ENCODE data around the gene PLEKHG2.

Gene PLEKHG2

DNA sequence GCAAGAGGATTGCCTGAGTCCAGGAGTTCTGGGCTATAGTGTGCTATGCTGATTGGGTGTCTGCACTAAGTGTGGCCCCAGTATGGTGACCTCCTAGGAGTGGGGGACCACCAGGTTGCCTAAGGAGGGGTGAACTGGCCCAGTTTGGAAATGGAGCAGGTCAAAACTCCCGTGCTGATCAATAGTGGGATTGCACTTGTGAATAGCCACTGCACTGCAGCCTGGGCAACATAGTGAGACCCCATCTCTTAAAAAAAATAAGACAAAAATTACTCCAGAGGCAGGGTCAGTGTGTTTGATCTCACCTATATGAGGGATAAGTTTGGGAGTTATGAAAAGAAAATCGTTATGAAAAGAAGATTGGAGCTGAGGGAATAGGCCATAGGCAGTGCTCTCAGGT, 43.3 kb upstream of the PLEKHG2 start:
- Histone ChIP-seq H3K36me3 (ENCODE audit: control insufficient read depth, insufficient read depth, low read length) (peaks cover 14% of the 10 kb centered on the region), H3K27me3 (replicated peaks; ENCODE audit: control insufficient read depth, insufficient read depth, low read length) (no peaks in the 10 kb centered on the region), H3K4me3 (replicated peaks; ENCODE audit: low read depth, low read length) (no peak overlapping the region)
- TF ChIP-seq, protein P1, sequence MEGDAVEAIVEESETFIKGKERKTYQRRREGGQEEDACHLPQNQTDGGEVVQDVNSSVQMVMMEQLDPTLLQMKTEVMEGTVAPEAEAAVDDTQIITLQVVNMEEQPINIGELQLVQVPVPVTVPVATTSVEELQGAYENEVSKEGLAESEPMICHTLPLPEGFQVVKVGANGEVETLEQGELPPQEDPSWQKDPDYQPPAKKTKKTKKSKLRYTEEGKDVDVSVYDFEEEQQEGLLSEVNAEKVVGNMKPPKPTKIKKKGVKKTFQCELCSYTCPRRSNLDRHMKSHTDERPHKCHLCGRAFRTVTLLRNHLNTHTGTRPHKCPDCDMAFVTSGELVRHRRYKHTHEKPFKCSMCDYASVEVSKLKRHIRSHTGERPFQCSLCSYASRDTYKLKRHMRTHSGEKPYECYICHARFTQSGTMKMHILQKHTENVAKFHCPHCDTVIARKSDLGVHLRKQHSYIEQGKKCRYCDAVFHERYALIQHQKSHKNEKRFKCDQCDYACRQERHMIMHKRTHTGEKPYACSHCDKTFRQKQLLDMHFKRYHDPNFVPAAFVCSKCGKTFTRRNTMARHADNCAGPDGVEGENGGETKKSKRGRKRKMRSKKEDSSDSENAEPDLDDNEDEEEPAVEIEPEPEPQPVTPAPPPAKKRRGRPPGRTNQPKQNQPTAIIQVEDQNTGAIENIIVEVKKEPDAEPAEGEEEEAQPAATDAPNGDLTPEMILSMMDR (IDR thresholded peaks at IDR 0.05; ENCODE audit: insufficient read depth, low read length, poor library complexity, severe bottlenecking): no peak
- DNase-seq (ENCODE audit: extremely low read depth, insufficient read length): no peak

DNA sequence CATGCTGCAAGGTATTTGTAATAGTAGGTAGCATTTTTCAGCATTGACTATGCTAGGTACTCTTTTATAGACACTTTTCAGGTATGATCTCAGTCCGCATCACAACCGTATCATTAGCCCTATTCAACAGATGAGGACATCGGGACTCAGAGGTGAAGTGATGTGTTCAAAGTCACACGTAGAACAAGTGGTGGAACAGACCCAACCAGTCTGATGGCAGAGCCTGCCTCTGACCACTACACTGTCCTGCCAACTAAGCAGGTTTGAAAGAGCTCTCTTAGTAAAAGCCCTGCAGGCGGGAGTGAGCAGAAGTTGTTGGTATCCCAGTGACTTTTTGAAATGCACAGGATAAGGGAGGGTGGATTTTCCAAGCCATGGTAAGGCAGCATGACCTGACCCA, 41.7 kb upstream of the PLEKHG2 start:
- DNase-seq (ENCODE audit: extremely low read depth, insufficient read length): no peak
- Histone ChIP-seq H3K36me3 (ENCODE audit: control insufficient read depth, insufficient read depth, low read length) (peaks cover 21% of the 10 kb centered on the region), H3K4me3 (replicated peaks; ENCODE audit: low read depth, low read length) (no peak overlapping the region), H3K27me3 (replicated peaks; ENCODE audit: control insufficient read depth, insufficient read depth, low read length) (no peaks in the 10 kb centered on the region)
- TF ChIP-seq, protein P1 (IDR thresholded peaks at IDR 0.05; ENCODE audit: insufficient read depth, low read length, poor library complexity, severe bottlenecking): no peak

DNA sequence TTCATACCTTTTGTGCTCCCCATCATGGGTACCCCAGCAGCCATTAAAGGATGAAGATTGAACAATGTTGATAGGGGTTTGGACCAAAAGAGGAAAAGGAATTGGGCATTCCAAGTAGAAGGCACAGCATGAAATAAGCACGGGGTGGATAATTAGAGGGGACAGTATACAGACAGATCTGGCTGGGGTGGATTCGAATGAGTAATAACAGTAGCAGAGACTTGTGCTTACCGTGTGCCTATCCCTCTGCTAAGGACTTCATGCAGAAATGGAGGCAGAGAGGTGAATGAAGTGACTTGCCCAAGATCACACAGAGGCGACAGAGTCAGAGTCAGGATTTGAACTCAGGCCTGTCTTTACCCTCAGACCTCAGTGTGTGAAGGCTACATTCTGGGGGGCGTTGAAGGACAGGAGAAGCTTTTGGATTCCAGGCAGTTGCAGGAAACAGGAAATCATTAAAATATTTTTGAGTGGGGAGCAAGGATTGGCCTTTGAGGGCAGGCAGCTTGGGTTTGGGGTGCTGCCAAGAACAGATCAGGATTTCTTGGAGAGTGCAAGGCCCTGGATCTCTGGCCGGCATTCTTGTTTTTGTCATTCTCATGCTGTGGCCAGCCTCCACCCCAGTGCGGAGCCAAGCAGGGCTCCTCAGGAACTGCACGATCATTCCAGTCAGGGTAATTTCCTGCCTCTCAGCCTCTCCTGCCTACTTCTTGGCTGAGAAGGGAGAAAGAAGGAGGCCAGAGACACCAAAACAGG, 40.2 kb upstream of the PLEKHG2 start:
- peaks cover 25% of the 10 kb centered on the region for H3K36me3 ChIP-seq (ENCODE audit: control insufficient read depth, insufficient read depth, low read length)
- TF ChIP-seq, protein P1 (IDR thresholded peaks at IDR 0.05; ENCODE audit: insufficient read depth, low read length, poor library complexity, severe bottlenecking): no peak
- H3K27me3 ChIP-seq (replicated peaks; ENCODE audit: control insufficient read depth, insufficient read depth, low read length): no peaks in the 10 kb centered on the region
- no peak overlapping the region for H3K4me3 ChIP-seq (replicated peaks; ENCODE audit: low read depth, low read length)
- no peak for DNase-seq (ENCODE audit: extremely low read depth, insufficient read length)

DNA sequence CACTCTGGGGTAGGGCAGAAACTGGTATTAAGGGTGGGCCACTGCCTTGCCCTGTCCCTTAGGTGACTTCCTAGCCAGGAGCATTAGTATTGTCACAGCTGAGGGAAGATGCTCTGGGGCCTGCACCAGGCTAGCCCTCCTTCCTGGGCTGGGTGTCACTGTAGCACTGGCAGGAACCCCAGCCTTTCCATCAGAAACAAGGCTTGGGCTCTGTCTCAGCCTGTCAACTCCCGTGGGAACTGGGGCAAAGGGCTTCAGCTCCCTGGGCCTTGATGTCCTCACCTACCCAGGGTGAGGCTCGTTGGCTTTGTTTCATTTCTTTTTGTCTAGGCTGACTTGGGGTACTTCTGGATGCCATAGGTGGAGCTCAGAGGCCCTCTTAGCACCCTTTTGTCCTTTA, 39.5 kb upstream of the PLEKHG2 start:
- Histone ChIP-seq H3K36me3 (ENCODE audit: control insufficient read depth, insufficient read depth, low read length) (peaks cover 32% of the 10 kb centered on the region), H3K4me3 (replicated peaks; ENCODE audit: low read depth, low read length) (no peak overlapping the region), H3K27me3 (replicated peaks; ENCODE audit: control insufficient read depth, insufficient read depth, low read length) (no peaks in the 10 kb centered on the region)
- no peak for DNase-seq (ENCODE audit: extremely low read depth, insufficient read length)
- TF ChIP-seq, protein P1 (IDR thresholded peaks at IDR 0.05; ENCODE audit: insufficient read depth, low read length, poor library complexity, severe bottlenecking): no peak

DNA sequence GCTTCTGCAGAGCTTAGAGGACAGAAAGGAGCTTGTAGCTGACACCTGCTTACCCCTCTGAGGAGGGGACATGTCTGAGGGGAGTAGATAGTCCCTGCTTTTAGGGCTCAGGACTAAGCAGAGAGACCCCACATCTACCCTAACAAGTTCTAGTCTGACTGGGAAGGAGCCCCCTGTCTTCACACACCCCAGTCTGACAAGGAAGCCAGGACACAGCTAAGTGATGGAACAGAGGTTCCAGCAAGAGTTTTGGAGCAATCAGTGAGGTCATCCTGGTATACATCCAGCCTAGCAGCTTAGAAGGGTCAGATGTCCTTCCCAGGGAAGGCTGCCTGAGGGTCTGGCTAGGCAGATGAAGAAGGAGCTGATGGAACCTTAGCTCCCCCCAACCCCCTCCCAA, 36.5 kb upstream of the PLEKHG2 start:
- Histone ChIP-seq H3K36me3 (ENCODE audit: control insufficient read depth, insufficient read depth, low read length) (peaks cover 39% of the 10 kb centered on the region), H3K4me3 (replicated peaks; ENCODE audit: low read depth, low read length) (no peak overlapping the region), H3K27me3 (replicated peaks; ENCODE audit: control insufficient read depth, insufficient read depth, low read length) (no peaks in the 10 kb centered on the region)
- TF ChIP-seq, protein P1 (IDR thresholded peaks at IDR 0.05; ENCODE audit: insufficient read depth, low read length, poor library complexity, severe bottlenecking): no peak
- DNase-seq (ENCODE audit: extremely low read depth, insufficient read length): no peak
